ENCODE data around the gene PTPRU.

Gene PTPRU

GRCh38 chr1:29237129-29237821 is 953 bp downstream of the PTPRU start:
- Histone ChIP-seq H2AFZ (ENCODE audit: low read length) (no peak overlapping the region), H3K4me1 (ENCODE audit: insufficient read depth, low read length, poor library complexity, severe bottlenecking) (no peaks in the 10 kb centered on the region), H4K20me1 (ENCODE audit: insufficient read depth, low read length, poor library complexity, severe bottlenecking) (no peaks in the 10 kb centered on the region), H3K9ac (ENCODE audit: low read depth, low read length, poor library complexity, severe bottlenecking) (no peak overlapping the region), H3F3A (ENCODE audit: low read depth) (no peaks in the 10 kb centered on the region), H3K4me2 (ENCODE audit: low read depth, low read length, poor library complexity, severe bottlenecking) (no peak overlapping the region), H3K36me3 (ENCODE audit: insufficient read depth, low read length) (no peaks in the 10 kb centered on the region), H3K9me2 (replicated peaks; ENCODE audit: low read depth, low read length) (no peaks in the 10 kb centered on the region), H3K9me3 (ENCODE audit: insufficient read depth, low read depth, low read length) (no peaks in the 10 kb centered on the region), H3K4me3 (ENCODE audit: low read length, poor library complexity, severe bottlenecking) (no peak overlapping the region), H3K27me3 (ENCODE audit: insufficient read depth, low read length, poor library complexity, severe bottlenecking) (no peaks in the 10 kb centered on the region), H3K79me2 (ENCODE audit: insufficient read depth, low read length) (no peaks in the 10 kb centered on the region)
- TF ChIP-seq CTCF (conservative IDR thresholded peaks at IDR 0.05; ENCODE audit: low read length) = no peak
- no peak for TF ChIP-seq EZH2phosphoT487 (IDR thresholded peaks at IDR 0.05; ENCODE audit: borderline replicate concordance)

GRCh38 chr1:29237852-29238619 is 1.7 kb downstream of the PTPRU start:
- Histone ChIP-seq H3K9ac (ENCODE audit: low read depth, low read length, poor library complexity, severe bottlenecking) (no peak overlapping the region), H3K79me2 (ENCODE audit: insufficient read depth, low read length) (no peaks in the 10 kb centered on the region), H3K9me2 (replicated peaks; ENCODE audit: low read depth, low read length) (no peaks in the 10 kb centered on the region), H3K36me3 (ENCODE audit: insufficient read depth, low read length) (no peaks in the 10 kb centered on the region), H4K20me1 (ENCODE audit: insufficient read depth, low read length, poor library complexity, severe bottlenecking) (no peaks in the 10 kb centered on the region), H3K4me2 (ENCODE audit: low read depth, low read length, poor library complexity, severe bottlenecking) (no peak overlapping the region), H3K4me1 (ENCODE audit: insufficient read depth, low read length, poor library complexity, severe bottlenecking) (no peaks in the 10 kb centered on the region), H3F3A (ENCODE audit: low read depth) (no peaks in the 10 kb centered on the region), H3K9me3 (ENCODE audit: insufficient read depth, low read depth, low read length) (no peaks in the 10 kb centered on the region), H3K27me3 (ENCODE audit: insufficient read depth, low read length, poor library complexity, severe bottlenecking) (no peaks in the 10 kb centered on the region), H3K4me3 (ENCODE audit: low read length, poor library complexity, severe bottlenecking) (no peak overlapping the region), H2AFZ (ENCODE audit: low read length) (no peak overlapping the region)
- no peak for TF ChIP-seq EZH2phosphoT487 (IDR thresholded peaks at IDR 0.05; ENCODE audit: borderline replicate concordance)

GRCh38 chr1:29238620-29239002 is 2.3 kb downstream of the PTPRU start:
- no peak overlapping the region for H3K9ac ChIP-seq (ENCODE audit: low read depth, low read length, poor library complexity, severe bottlenecking)
- no peaks in the 10 kb centered on the region for H4K20me1 ChIP-seq (ENCODE audit: insufficient read depth, low read length, poor library complexity, severe bottlenecking)
- no peak overlapping the region for H3K4me2 ChIP-seq (ENCODE audit: low read depth, low read length, poor library complexity, severe bottlenecking)
- no peaks in the 10 kb centered on the region for H3K27me3 ChIP-seq (ENCODE audit: insufficient read depth, low read length, poor library complexity, severe bottlenecking)
- no peaks in the 10 kb centered on the region for H3K4me1 ChIP-seq (ENCODE audit: insufficient read depth, low read length, poor library complexity, severe bottlenecking)
- no peak overlapping the region for H2AFZ ChIP-seq (ENCODE audit: low read length)
- H3K9me2 ChIP-seq (replicated peaks; ENCODE audit: low read depth, low read length) = no peaks in the 10 kb centered on the region
- no peaks in the 10 kb centered on the region for H3F3A ChIP-seq (ENCODE audit: low read depth)
- no peaks in the 10 kb centered on the region for H3K36me3 ChIP-seq (ENCODE audit: insufficient read depth, low read length)
- H3K79me2 ChIP-seq (ENCODE audit: insufficient read depth, low read length) = no peaks in the 10 kb centered on the region
- TF ChIP-seq EZH2phosphoT487 (IDR thresholded peaks at IDR 0.05; ENCODE audit: borderline replicate concordance) (no peak), CTCF (conservative IDR thresholded peaks at IDR 0.05; ENCODE audit: low read length) (no peak)
- no peak overlapping the region for H3K4me3 ChIP-seq (ENCODE audit: low read length, poor library complexity, severe bottlenecking)
- H3K9me3 ChIP-seq (ENCODE audit: insufficient read depth, low read depth, low read length) = no peaks in the 10 kb centered on the region

All from Loucy (cell line).